Peyer's patch (tissue), 4 donors: Measurements from ENCODE around the gene TAMALIN. TPM values are rescaled to one million over a fixed set of nuclear protein-coding genes. Genes with fewer than 3 reads are reported as not detected.

Experiments
- DNase-seq, 3 donors: peaks; one replicate each; pipeline ENCODE4 v3.0.0-alpha.2; 2017 to 2019
- H3K27ac ChIP-seq, 4 donors: fragments of 200-600 bp; sonication (generic); one replicate each; pipeline ENCODE4 v1.5.1; 2016 to 2019
- H3K27me3 ChIP-seq, 2 donors: fragments of 200-600 bp; sonication (generic); one replicate each; pipeline ENCODE4 v1.5.1; 2019
- H3K36me3 ChIP-seq, 3 donors: fragments of 200-600 bp; sonication (generic); one replicate each; pipeline ENCODE4 v1.5.1; 2016 to 2019
- H3K4me1 ChIP-seq, 4 donors: fragments of 200-600 bp; sonication (generic); one replicate each; pipeline ENCODE4 v1.5.1; 2016 to 2019
- H3K4me3 ChIP-seq, 4 donors: fragments of 200-600 bp; sonication (generic); 1 replicate in 3 of 4; 2 replicates in 1 of 4; pipeline ENCODE4 v1.5.1; 2016 to 2019; ENCODE audit warnings: mild to moderate bottlenecking in 1 of 4
- H3K9me3 ChIP-seq, 4 donors: fragments of 200-600 bp; sonication (generic); one replicate each; pipeline ENCODE4 v1.5.1; 2016 to 2019; ENCODE audit warnings: mild to moderate bottlenecking in 1 of 4
- CTCF ChIP-seq, 6 experiments: fragments of 450-650 bp in 4 of 6; fragments of 200-600 bp in 2 of 6; sonication (generic) in 1 of 6; IDR thresholded peaks; one replicate each; pipeline ENCODE4 v1.5.1; 2017 to 2019; ENCODE audit warnings: antibody characterized with exemption in 6 of 6, mild to moderate bottlenecking in 3 of 6, moderate library complexity in 1 of 6
- POLR2A ChIP-seq, 2 donors: fragments of 450-650 bp; IDR thresholded peaks; one replicate each; pipeline ENCODE4 v1.5.1; 2017; ENCODE audit warnings: antibody characterized with exemption in 2 of 2, mild to moderate bottlenecking in 2 of 2, moderate library complexity in 2 of 2
- total RNA-seq, 4 donors: library from RNA; depleted of rRNA; stranded (reverse); fragments of >200 nt; gene quantifications; one replicate each; pipeline ENCODE4 v1.1.0, GENCODE V29; 2016

TAMALIN gene
- total RNA-seq, 4 donors from 2014 or later: 1.2 to 112 (median 16.2) TPM

GRCh38 chr12:52050116-52050757 lies 43.5 kb downstream of the TAMALIN start:
- Histone ChIP-seq H3K4me1 (peaks cover 0 to 46% (median 18%) of the 10 kb centered on the region in 4 donors), H3K9me3 (no peaks in the 10 kb centered on the region), H3K27ac (peak overlapping the region; percentile 93 to 96 (median 96)), H3K4me3 (peak overlapping the region; percentile 59 to 68 (median 61)), H3K36me3 (peaks cover 0 to 11% (median 0%) of the 10 kb centered on the region in 3 donors), H3K27me3 (no peaks in the 10 kb centered on the region)
- TF ChIP-seq POLR2A (IDR thresholded peaks at IDR 0.05) (no peak), CTCF (IDR thresholded peaks at IDR 0.05) (no peak)
- no peak for DNase-seq

GRCh38 chr12:52050758-52051541 lies 44.2 kb downstream of the TAMALIN start, which contains the start of gene NR4A1:
Gene NR4A1 (plus strand): TSS chr12:52051442. CDS start chr12:52054329, 2,887 bp downstream.
- TF ChIP-seq POLR2A (IDR thresholded peaks at IDR 0.05): peak; percentile 79 to 95
- TF ChIP-seq CTCF (IDR thresholded peaks at IDR 0.05): peak in 3 of 6 experiments; percentile 1 to 31 (median 6)
- no peaks in the 10 kb centered on the region for H3K9me3 ChIP-seq
- H3K4me3 ChIP-seq: peak within 1 kb of the TSS; percentile 59 to 68 (median 61)
- no peaks in the 10 kb centered on the region for H3K27me3 ChIP-seq
- H3K4me1 ChIP-seq: peaks cover 0 to 41% (median 14%) of the 10 kb centered on the region in 4 donors
- peak within 1 kb of the TSS; percentile 93 to 96 (median 96) for H3K27ac ChIP-seq
- peak; percentile 99 to 100 (median 100) for DNase-seq
- H3K36me3 ChIP-seq: peaks cover 0 to 19% (median 0%) of the 10 kb centered on the region in 3 donors

GRCh38 chr12:52052468-52053186 lies 45.9 kb downstream of the TAMALIN start:
- Histone ChIP-seq H3K4me1 (peaks cover 0 to 32% (median 11%) of the 10 kb centered on the region in 4 donors), H3K9me3 (no peaks in the 10 kb centered on the region), H3K36me3 (peaks cover 0 to 35% (median 0%) of the 10 kb centered on the region in 3 donors), H3K27me3 (no peaks in the 10 kb centered on the region), H3K27ac (peak overlapping the region; percentile 93 to 96 (median 96)), H3K4me3 (peak overlapping the region; percentile 59 to 68 (median 61))
- TF ChIP-seq POLR2A (IDR thresholded peaks at IDR 0.05) (peak; percentile 16 to 46), CTCF (IDR thresholded peaks at IDR 0.05) (no peak)
- DNase-seq: peak; percentile 48 to 76 (median 71)

- peak overlapping the region in 2 of 4 donors; percentile 59 to 60 for H3K4me3 ChIP-seq
- H3K27ac ChIP-seq: peak overlapping the region in 3 of 4 donors; percentile 93 to 96 (median 95)
- no peaks in the 10 kb centered on the region for H3K9me3 ChIP-seq
- H3K36me3 ChIP-seq: peaks cover 0 to 42% (median 0%) of the 10 kb centered on the region in 3 donors
- no peaks in the 10 kb centered on the region for H3K27me3 ChIP-seq
- DNase-seq: no peak
- TF ChIP-seq POLR2A (IDR thresholded peaks at IDR 0.05) (no peak), CTCF (IDR thresholded peaks at IDR 0.05) (no peak)
- H3K4me1 ChIP-seq: peaks cover 0 to 32% (median 11%) of the 10 kb centered on the region in 4 donors
Observed at GRCh38 chr12:52053536-52054209, 46.9 kb downstream of the TAMALIN start.
